ENCODE data around the gene ANKS6.

Gene ANKS6

GRCh38 chr9:98833090-98833956, 37.0 kb upstream of the ANKS6 start:
- H3K79me2 ChIP-seq (ENCODE audit: insufficient read depth, low read length): no peaks in the 10 kb centered on the region
- no peak overlapping the region for H2AFZ ChIP-seq (ENCODE audit: low read length)
- no peak overlapping the region for H3K4me2 ChIP-seq (ENCODE audit: low read depth, low read length, poor library complexity, severe bottlenecking)

GRCh38 chr9:98832768-98833089, 36.4 kb upstream of the ANKS6 start:
- H3K4me2 ChIP-seq (ENCODE audit: low read depth, low read length, poor library complexity, severe bottlenecking): no peak overlapping the region
- no peaks in the 10 kb centered on the region for H3K9me3 ChIP-seq (ENCODE audit: insufficient read depth, low read depth, low read length)
- H4K20me1 ChIP-seq (ENCODE audit: insufficient read depth, low read length, poor library complexity, severe bottlenecking): no peaks in the 10 kb centered on the region
- TF ChIP-seq EZH2phosphoT487 (IDR thresholded peaks at IDR 0.05; ENCODE audit: borderline replicate concordance): no peak
- no peak for TF ChIP-seq CTCF (conservative IDR thresholded peaks at IDR 0.05; ENCODE audit: low read length)
- no peak overlapping the region for H2AFZ ChIP-seq (ENCODE audit: low read length)
- H3K36me3 ChIP-seq (ENCODE audit: insufficient read depth, low read length): no peaks in the 10 kb centered on the region
- no peaks in the 10 kb centered on the region for H3K27me3 ChIP-seq (ENCODE audit: insufficient read depth, low read length, poor library complexity, severe bottlenecking)
- H3K79me2 ChIP-seq (ENCODE audit: insufficient read depth, low read length): no peaks in the 10 kb centered on the region
- H3K4me1 ChIP-seq (ENCODE audit: insufficient read depth, low read length, poor library complexity, severe bottlenecking): no peaks in the 10 kb centered on the region
- no peaks in the 10 kb centered on the region for H3F3A ChIP-seq (ENCODE audit: low read depth)
- H3K4me3 ChIP-seq (ENCODE audit: low read length, poor library complexity, severe bottlenecking): no peak overlapping the region
- H3K9me2 ChIP-seq (replicated peaks; ENCODE audit: low read depth, low read length): no peaks in the 10 kb centered on the region
- H3K9ac ChIP-seq (ENCODE audit: low read depth, low read length, poor library complexity, severe bottlenecking): no peak overlapping the region

More at GRCh38 chr9:98833090-98833956, 37.0 kb upstream of the ANKS6 start:
- Histone ChIP-seq H3K36me3 (ENCODE audit: insufficient read depth, low read length) (no peaks in the 10 kb centered on the region), H3F3A (ENCODE audit: low read depth) (no peaks in the 10 kb centered on the region), H3K4me3 (ENCODE audit: low read length, poor library complexity, severe bottlenecking) (no peak overlapping the region), H3K9me2 (replicated peaks; ENCODE audit: low read depth, low read length) (no peaks in the 10 kb centered on the region), H3K9ac (ENCODE audit: low read depth, low read length, poor library complexity, severe bottlenecking) (no peak overlapping the region), H4K20me1 (ENCODE audit: insufficient read depth, low read length, poor library complexity, severe bottlenecking) (no peaks in the 10 kb centered on the region), H3K27me3 (ENCODE audit: insufficient read depth, low read length, poor library complexity, severe bottlenecking) (no peaks in the 10 kb centered on the region), H3K9me3 (ENCODE audit: insufficient read depth, low read depth, low read length) (no peaks in the 10 kb centered on the region), H3K4me1 (ENCODE audit: insufficient read depth, low read length, poor library complexity, severe bottlenecking) (no peaks in the 10 kb centered on the region)
- no peak for TF ChIP-seq CTCF (conservative IDR thresholded peaks at IDR 0.05; ENCODE audit: low read length)
- TF ChIP-seq EZH2phosphoT487 (IDR thresholded peaks at IDR 0.05; ENCODE audit: borderline replicate concordance): no peak

DNA sequence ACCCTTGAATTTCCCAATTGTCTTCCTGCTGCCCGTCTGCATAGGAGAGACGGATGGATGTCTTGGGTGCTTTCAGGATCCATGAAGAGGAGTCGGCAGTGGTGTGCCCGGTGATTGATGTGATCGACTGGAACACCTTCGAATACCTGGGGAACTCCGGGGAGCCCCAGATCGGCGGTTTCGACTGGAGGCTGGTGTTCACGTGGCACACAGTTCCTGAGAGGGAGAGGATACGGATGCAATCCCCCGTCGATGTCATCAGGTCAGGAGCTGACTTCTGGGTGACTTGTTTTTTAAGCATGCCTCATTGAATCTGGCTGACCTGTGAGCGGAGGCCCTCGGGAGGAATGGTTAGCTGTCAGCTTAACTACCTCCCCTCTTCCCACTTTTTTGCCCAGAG, 35.3 kb upstream of the ANKS6 start:
- Histone ChIP-seq H2AFZ (ENCODE audit: low read length) (no peak overlapping the region), H3F3A (ENCODE audit: low read depth) (no peaks in the 10 kb centered on the region), H3K9ac (ENCODE audit: low read depth, low read length, poor library complexity, severe bottlenecking) (no peak overlapping the region), H3K4me3 (ENCODE audit: low read length, poor library complexity, severe bottlenecking) (no peak overlapping the region), H3K4me2 (ENCODE audit: low read depth, low read length, poor library complexity, severe bottlenecking) (no peak overlapping the region), H3K9me2 (replicated peaks; ENCODE audit: low read depth, low read length) (no peaks in the 10 kb centered on the region), H3K36me3 (ENCODE audit: insufficient read depth, low read length) (no peaks in the 10 kb centered on the region), H3K27me3 (ENCODE audit: insufficient read depth, low read length, poor library complexity, severe bottlenecking) (no peaks in the 10 kb centered on the region), H3K9me3 (ENCODE audit: insufficient read depth, low read depth, low read length) (no peaks in the 10 kb centered on the region), H3K79me2 (ENCODE audit: insufficient read depth, low read length) (no peaks in the 10 kb centered on the region), H3K4me1 (ENCODE audit: insufficient read depth, low read length, poor library complexity, severe bottlenecking) (no peaks in the 10 kb centered on the region), H4K20me1 (ENCODE audit: insufficient read depth, low read length, poor library complexity, severe bottlenecking) (no peaks in the 10 kb centered on the region)
- TF ChIP-seq CTCF (conservative IDR thresholded peaks at IDR 0.05; ENCODE audit: low read length) (no peak), EZH2phosphoT487 (IDR thresholded peaks at IDR 0.05; ENCODE audit: borderline replicate concordance) (no peak)

Data from Loucy (cell line).